ENCODE results near the gene DIO1. TPM values are rescaled to one million over a fixed set of nuclear protein-coding genes. Genes with fewer than 3 reads are reported as not detected.

DIO1 gene
- total and polyA plus RNA-seq, 9 of the 15 experiments (the other 6 are each of a cell fraction or from before 2014, with no cell fraction given): not detected

DNA sequence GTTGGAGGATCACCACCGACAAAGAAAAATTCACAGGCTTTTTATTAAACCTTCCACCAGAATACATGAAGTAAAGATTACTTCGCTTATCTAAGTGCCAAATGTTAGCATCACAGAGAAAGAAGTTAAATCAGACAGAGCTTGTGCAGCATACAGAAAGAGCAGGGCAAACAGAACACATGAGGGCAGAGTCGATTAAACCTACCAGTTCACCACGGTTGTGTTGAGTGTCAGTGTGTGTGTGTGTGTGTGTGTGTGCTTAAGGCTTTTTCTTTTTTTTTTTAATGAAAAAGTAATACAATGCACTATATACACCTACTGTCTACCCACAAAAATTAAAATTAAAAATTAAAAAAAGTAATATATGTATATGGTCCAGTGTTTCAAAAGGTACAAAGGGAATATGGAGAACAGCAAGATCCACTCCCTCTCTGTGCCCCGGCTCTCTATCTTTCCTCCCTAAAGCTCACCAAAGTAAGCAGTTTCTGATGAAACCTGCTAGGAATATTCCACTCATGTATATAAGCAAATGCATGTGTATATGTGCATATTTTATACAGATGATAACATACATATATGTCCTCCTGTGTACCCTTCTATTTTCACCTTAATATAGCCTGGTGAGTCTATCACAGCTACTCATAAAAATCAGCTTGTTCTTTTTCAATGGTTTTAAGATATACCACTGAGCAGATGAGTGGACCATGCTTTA lies 22.1 kb upstream of the DIO1 start:
- Histone ChIP-seq H4K20me1 (replicated peaks; ENCODE audit: control insufficient read depth, insufficient read depth, low read length) (no peaks in the 10 kb centered on the region), H3K79me2 (ENCODE audit: control insufficient read depth, insufficient read depth, low read length) (no peaks in the 10 kb centered on the region), H3K4me2 (ENCODE audit: insufficient read depth, low read length) (no peak overlapping the region), H3K27me3 (ENCODE audit: control insufficient read depth in 2 of 2, insufficient read depth in 2 of 2, low read length in 2 of 2) (no peaks in the 10 kb centered on the region), H3K4me3 (no peak overlapping the region), H3K27ac (ENCODE audit: extremely low read depth, low read depth, low read length) (no peak overlapping the region), H3K9me1 (ENCODE audit: control insufficient read depth, insufficient read depth, low read length) (no peaks in the 10 kb centered on the region), H3K9ac (ENCODE audit: insufficient read depth in 1 of 2, low read depth in 2 of 2, low read length in 2 of 2) (no peak overlapping the region), H3K9me3 (replicated peaks; ENCODE audit: control insufficient read depth, insufficient read depth, low read depth, low read length) (no peaks in the 10 kb centered on the region), H3K4me1 (replicated peaks in 1 of 2; ENCODE audit: control insufficient read depth in 2 of 2, insufficient read depth in 2 of 2, low read length in 2 of 2) (no peaks in the 10 kb centered on the region), H3K36me3 (ENCODE audit: control insufficient read depth, insufficient read depth, low read length) (peaks cover 14% of the 10 kb centered on the region; the same call in 1 of the 3 replicates), H2AFZ (ENCODE audit: low read depth, low read length) (no peak overlapping the region)
- ChIA-PET POLR2A (interaction anchor here (0.9 to 3.0 kb wide), 5 partner anchors 7 to 76 kb away, joined by 3 to 14 read pairs (median 5); partner anchors contain the start of gene YIPF1), CTCF (ENCODE audit: low intra/inter-chr PET ratio) (no interaction called here)
- FAIRE-seq (no peak), ATAC-seq (no peak), DNase-seq (ENCODE audit: extremely low read depth in 1 of 4, low spot score in 3 of 4) (no peak)
- TF ChIP-seq NFXL1 (CRISPR knock-in tag; IDR thresholded peaks at IDR 0.05) (no peak), TARDBP (IDR thresholded peaks at IDR 0.05) (no peak), RBM22 (IDR thresholded peaks at IDR 0.05; ENCODE audit: low read depth, low read length, poor library complexity, severe bottlenecking) (no peak), HLTF (IDR thresholded peaks at IDR 0.05) (no peak), FOXK2 (conservative IDR thresholded peaks at IDR 0.05 in 1 of 2, IDR thresholded peaks at IDR 0.05 in 1 of 2; ENCODE audit: low read depth in 2 of 2) (no peak), HNRNPH1 (optimal IDR thresholded peaks at IDR 0.05; ENCODE audit: low read depth, low read length) (no peak), MTA2 (IDR thresholded peaks at IDR 0.05; ENCODE audit: low read depth) (no peak), CTCFL (IDR thresholded peaks at IDR 0.05; ENCODE audit: borderline replicate concordance, insufficient read depth, low read depth, low read length, poor library complexity, severe bottlenecking) (no peak)
- no TSS peak for BruUV-seq (replicated peaks)
- WGBS (ENCODE audit: insufficient coverage, low coverage, missing lambda C conversion rate): 55% methylated on average over 5 of the region's 5 CpGs
- in situ Hi-C loops (cut with MboI) (no loop called here), intact Hi-C loops (cut with micrococcal nuclease) (no loop called here)
